ENCODE measurements around the gene CR1L.
A peak's percentile ranks its signal among the peaks of the same experiment; 100 is the strongest.
"Not testable (repeated sequence)": the region's sequence is repeated elsewhere in the genome, so short reads cannot be mapped to it uniquely, and the experiment has no call there.

The CR1L gene

DNA sequence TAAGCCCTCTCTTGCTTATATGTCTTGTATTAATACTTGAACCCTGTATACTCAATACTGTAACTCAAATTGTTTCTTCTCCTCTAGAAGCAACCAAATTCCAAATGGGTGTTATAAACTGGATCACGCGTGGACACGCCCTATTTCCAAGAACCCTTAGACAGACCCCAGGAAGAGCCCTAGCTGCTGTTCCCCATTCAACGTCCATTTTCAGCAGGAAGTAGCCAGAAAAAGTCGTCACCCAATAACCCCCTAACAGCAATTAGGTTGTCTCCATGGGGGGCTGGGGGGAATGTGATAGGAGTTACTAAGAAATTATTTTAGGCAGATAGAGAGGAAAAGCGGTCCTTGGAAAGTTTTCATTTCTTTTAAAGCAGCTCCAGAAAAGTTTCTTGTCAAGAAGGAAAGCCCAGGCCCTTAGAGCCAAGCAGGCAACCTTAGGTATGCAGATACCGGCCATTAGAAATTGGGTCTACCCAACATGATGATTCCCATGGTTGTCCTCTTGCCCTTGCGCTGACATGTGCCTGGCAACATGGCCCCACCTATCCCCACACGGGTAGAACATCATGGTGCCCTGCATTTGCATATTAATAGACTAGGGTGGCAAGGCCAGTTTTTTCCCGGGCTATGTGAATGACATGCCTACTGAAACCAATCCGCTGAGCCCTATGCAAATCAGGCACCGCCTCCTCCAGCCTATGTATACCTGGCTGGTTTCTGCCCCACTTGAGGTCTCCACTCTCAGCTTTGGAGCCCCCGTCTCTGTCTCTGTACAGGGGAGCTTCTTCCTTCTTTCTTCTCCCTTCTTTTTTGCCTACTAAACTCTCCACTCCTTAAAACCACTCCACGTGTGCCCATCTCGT, 102.9 kb downstream of the CR1L start:
- no peak for DNase-seq

DNA sequence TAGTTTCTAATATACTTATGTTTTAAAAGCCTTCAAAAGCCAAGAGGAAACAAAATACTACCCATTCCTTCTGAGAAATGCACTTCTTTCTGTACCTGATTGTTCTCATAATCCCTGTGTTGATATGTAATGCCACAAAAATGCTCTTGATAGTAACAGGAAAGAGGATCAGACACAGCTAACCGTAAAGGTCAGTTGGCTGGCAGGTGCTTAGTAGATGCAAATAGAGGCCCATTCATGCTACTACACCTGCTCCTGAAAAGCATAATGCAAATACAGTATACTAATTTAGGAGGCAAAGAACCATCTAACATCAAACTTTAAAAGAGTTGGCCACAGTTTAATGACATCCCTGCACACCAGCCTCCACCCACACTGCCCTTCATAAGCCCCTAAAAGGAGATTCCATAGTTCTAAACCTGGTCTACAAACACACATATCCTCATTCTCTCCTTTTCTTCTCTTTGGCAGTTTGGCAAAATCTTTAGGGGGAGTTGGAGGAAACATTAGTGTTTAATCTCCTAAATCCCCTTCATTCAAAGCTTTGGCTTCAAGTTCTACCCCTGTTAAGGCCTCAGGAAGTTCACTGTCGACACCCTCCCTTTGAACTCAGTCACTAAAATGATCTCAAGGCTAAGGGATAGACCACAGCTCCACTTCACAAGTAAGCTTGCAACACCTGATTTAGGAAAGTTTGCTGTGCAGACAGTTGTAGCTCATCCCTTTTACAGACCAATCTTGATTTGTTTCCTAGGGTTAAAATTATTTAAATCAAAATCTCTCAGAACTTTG, 104.0 kb downstream of the CR1L start:
- peak; percentile 21 for DNase-seq

DNA sequence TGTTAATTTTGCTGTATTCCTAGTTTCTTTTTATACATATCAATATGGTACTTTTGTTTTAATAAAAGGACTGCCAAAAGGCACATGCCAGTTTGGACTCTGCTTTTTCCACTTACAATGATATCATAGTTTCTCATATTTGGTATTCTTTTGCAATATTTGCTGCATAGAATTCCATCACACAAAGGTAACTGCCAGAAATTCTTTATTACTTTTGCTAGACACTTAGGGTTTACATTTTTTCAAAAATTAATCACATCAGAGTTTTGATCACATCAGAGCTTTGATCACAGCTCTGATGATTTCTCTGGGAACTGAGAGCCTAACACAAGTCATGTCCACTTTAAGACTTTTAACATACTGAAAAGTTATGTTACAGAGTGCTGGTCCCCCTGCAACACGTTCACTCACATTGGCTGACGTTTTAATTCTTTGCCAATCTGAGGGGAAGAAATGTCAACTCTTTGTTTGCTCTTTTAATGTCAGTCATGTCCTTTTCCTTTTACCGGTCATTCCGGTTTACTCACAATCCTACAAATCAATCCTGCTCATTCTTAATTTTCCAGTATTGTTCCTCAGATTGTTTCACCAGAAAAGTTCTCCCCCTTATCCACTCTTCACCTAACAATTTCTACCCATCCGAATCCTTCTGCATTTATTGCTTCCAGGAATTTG, 105.8 kb downstream of the CR1L start:
- no peak for DNase-seq

DNA sequence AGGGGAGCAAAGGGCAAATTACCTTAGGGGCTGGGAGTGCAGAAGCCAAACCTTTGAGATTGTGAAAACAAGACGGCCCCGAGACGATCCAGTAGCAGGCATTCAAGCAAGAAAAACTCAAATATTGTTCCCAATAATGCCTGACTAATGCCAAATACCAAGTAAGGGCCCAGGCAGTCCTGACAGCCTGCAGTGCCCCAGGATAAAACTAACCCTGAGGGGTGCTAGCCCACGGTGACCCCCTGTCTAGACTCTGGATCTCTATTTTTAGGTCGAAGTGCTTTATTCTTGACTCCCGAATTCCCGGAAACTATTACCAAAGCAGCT, 106.5 kb downstream of the CR1L start:
- DNase-seq: not testable (repeated sequence)

DNA sequence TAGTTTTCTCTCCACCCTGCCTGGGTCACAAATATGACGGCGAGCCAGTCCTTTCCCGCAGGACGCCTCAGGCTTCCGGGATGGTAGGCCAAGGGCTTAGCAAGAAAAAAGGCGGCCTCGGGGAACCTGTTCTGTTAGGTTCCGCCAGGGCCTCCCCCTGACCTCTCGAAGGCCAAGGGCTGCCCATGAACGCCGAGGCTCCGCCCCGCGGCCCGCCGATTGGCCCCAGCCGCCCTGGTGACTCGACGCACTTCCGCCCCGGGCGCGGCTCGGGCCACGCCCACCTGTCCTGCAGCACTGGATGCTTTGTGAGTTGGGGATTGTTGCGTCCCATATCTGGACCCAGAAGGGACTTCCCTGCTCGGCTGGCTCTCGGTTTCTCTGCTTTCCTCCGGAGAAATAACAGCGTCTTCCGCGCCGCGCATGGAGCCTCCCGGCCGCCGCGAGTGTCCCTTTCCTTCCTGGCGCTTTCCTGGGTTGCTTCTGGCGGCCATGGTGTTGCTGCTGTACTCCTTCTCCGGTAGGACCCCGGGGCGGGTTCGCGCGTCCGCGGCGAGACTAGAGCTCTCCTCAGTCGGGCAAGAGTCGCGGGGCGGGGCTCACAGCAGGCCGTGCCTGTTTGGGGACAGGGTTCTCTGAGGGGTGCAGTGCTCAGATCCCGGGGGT, 107.0 kb downstream of the CR1L start, which contains the start of gene CD46:
CD46 (plus strand) TSS at position 265 of the 666 bp plus-strand sequence; CDS start at position 424, 159 bp downstream.
- DNase-seq: peak; percentile 94

DNA sequence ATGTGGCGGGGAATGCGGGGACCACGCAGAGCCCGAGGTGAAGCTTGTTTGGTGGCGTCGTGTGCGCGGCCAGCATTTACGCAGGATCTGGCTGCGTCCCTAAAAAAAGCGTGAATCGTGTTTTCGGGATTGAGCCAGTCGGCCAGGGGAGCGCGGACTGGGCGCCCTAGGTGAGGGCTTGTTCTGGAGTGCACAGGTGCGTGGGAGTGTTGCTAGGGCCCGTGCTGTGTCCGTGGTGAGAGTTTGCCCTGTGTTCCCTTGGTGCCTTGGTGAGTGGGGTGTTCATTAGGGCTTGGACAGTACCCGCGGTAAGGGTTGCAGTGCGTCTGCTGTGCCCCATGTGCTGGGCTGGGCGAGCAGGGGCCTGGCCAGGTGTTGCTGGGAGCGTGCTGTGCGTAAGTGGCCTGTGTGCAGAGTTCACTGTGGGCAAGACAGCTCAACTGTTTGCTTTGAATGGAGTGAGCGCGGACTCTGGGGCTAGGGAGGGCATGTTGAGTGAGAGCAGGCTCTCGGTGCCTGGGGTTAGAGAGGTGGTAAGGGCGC, 107.6 kb downstream of the CR1L start:
- DNase-seq: peak; percentile 12

DNA sequence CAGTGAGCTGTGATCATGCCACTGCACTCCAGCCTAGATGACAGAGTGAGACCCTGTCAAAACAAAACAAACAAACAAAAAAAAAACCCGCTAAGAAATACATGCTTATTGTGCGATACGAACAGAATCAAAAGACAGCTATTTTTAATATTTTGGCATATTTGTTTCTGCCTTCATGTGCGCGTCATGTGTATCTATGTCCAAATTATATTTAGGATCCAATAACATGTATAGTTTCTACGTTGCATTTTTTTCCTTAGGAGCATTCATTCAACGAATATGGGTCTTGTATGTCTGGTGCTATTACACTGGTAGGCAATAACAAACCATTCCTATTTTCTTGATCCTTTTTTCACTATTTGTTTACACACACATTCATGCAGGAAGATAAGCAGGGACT, 108.7 kb downstream of the CR1L start:
- DNase-seq: no peak

DNA sequence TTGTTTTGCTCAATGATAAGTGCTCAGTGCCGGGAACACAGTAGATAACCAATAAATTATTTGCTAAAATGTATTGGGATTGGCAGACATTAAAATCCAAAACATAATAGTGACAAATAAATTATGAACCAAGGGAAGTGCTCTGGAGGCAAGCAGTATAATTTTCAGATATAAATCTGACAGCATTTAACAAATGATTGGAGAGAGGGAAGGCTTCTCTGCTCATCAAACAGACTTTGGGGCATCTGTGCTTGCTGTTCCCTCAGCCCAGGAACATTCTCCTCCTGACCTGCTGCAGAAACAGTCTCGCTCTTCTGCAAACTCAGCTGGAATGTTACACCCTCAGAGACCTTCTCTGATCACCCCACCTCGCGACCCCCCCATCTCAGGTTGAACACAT, 109.1 kb downstream of the CR1L start:
- DNase-seq: no peak

DNA sequence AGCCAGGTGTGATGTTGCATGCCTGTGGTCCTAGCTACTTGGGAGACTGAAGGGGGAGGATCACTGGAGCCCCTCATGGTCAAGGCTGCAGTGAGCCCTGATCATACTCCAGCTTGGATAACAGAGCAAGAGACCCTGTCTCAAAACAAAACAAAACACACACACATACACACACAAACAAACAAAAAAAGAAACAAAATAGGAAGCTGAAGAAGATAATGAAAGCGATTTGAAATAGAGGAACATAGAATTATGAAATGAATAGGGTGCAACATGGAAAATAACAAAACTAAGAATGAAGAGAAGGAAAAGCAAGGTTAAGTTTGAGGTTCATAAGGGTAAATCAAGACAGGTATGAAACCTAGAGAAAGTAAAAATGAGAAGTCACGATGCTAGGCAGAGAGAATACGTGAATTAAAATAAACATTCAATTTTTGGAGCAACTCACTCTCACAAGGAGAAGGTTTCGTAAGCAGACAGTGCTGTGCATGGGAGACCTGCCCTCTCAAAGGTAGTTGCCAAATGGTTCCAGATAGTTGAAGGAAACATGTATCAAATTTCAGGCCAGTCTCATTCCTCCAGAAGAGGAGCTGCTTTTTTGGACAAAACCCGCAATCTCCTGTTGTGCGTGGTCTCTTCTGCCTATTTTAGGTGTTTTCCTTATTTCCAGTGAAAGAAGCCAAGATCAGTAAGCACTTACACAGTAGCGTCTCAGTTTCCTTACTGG, 110.2 kb downstream of the CR1L start:
- no peak for DNase-seq

DNA sequence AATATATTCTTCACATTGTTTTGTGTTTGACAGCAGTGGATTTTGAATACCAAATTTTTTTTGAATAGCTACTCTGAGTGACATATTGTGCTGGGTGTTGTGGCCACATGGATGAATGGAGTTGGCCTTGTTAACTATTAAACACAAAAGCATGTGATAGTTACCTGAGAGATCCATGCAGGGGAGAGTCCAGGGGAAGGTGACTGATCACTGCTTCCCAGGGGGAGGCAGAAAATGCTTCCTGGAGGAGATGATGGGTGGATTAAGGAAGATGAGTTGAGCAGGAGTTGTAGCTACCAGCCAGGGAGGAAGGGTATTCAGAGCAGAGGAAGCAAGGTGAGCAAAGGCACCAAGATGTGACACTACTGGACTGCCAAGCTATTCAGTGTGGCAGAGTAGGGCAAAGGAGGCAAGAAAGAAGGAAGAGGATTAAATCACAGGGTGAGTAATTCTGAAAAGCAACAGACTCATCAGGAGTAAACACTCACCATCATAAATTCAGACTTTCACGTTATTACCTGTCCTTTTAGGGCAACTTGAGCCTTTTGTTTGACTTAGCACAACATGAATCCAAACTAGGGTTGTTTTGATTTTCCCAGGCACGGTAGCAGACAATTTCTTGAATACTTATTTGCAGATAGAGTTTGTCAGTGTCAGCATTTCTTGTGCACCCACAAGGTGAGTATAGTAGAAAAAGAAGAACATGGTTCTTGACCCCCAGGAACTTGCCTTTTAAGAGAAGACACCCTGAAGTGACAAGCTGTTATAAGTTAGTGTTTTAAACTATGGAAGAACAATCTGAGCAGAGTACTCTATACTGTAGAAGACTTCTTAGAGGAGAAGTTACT, 111.1 kb downstream of the CR1L start:
- DNase-seq: no peak

DNA sequence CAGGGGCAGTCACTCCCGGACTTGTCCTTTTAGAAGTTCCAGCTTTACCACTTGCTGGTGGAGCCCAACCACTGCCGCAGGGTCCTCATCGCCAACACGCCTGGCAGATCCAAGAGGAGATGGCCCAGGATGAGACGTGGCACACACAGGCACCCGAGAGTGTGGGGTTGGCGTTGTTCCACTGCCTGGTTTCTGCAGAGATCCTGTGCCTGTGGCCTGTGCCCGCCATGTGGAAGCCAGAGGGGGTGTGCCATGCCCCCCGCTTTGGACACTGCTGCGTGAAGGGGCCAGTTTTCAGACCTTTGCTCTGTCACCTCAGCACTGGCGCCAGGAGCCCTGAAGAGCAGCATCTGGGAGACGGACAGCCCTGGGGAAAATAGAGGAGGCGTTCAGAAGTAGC, 117.7 kb downstream of the CR1L start:
- DNase-seq: no peak

DNA sequence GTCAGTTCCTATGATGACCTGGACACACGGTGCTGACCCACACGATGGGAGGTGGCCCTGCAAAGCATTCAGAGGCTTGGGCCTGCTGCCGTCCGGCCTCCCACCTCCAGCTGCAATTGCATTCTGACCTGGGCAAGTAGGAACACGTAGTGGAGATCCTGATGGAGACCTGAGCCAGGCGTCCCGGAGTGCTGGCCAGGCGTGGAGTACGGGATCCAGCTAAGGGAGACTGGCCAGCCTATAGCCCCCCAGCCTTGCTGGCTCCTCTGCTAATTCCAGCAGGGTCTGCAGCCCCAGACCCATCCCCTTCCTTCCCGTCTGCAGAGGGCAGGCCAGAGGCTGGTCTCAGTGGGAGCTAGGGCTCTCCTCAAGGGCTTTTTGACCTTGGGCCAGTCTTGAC, 118.2 kb downstream of the CR1L start:
- DNase-seq: no peak

DNA sequence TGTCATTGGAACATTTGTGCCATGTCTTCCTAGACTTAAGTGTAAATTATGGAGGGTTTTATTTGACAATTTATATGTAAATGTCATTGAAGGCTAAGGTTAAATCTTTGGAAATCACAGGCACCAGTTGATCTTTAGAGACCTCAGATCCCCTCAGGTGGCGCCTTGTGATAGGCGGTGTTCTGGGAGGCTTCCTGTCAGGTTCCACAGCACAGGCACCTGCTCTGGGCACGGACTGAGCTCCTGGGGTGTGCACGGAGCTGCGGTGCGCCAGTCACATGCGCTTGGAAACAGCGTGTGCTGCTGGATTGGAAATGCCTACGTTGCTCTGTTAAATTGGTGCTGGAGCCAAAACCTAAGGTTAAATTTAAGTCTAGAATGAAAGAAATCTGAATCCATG, 119.0 kb downstream of the CR1L start:
- no peak for DNase-seq

DNA sequence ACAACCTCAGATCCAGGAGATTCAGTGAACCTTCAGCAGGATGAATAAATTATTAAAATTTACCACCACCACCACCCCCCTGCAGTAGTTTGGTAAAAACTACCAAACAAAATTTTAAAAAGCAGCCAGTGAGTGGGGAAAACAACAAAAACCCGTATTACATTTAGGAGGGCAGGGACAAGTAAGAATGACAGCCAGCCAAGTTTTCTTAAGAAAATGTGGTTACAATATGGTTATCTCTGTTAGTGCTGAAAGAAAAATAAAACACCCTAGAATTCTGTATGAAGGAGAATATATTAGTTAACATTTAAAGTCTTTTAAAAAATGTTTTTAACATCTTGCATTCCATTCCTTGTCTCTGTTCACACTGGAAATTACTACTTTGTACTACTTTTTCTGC, 121.6 kb downstream of the CR1L start:
- DNase-seq: no peak

DNA sequence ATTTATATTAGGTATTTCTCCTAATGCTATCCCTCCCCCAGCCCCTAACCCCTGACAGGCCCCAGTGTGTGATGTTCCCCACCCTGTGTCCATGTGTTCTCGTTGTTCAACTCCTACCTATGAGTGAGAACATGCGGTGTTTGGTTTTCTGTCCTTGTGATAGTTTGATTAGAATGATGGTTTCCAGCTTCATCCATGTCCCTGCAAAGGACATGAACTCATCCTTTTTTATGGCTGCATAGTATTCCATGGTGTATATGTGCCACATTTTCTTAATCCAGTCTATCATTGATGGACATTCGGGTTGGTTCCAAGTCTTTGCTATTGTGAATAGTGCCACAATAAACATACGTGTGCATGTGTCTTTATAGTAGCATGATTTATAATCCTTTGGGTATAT, 125.6 kb downstream of the CR1L start:
- not testable (repeated sequence) for DNase-seq

Data from CD4-positive, alpha-beta T cell treated with Interleukin-12 subunit alpha and Interleukin-12 subunit beta, for 1 hour (primary cell).